ENCODE data around the gene ADAMTS6.
A peak's percentile ranks its signal among the peaks of the same experiment; 100 is the strongest.

ADAMTS6 gene

GRCh38 chr5:65262096-65262495 is 219.6 kb downstream of the ADAMTS6 start:
- Mint-ChIP-seq H3K9me3 (no peaks in the 10 kb centered on the region), H3K4me3 (no peak overlapping the region), H3K36me3 (ENCODE audit: low read depth) (peaks cover 23% of the 10 kb centered on the region), H3K27ac (peak overlapping the region; percentile 28), H3K4me1 (peaks cover 23% of the 10 kb centered on the region), H3K27me3 (ENCODE audit: low read depth, poor library complexity) (no peaks in the 10 kb centered on the region)
- TF ChIP-seq CTCF (IDR thresholded peaks at IDR 0.05): no peak
- DNase-seq: no peak

GRCh38 chr5:65261499-65261898 is 220.2 kb downstream of the ADAMTS6 start:
- H3K36me3 Mint-ChIP-seq (ENCODE audit: low read depth): peaks cover 23% of the 10 kb centered on the region
- no peak overlapping the region for H3K27ac Mint-ChIP-seq
- H3K4me1 Mint-ChIP-seq: peaks cover 23% of the 10 kb centered on the region
- no peak for DNase-seq
- H3K27me3 Mint-ChIP-seq (ENCODE audit: low read depth, poor library complexity): no peaks in the 10 kb centered on the region
- TF ChIP-seq CTCF (IDR thresholded peaks at IDR 0.05): no peak
- no peaks in the 10 kb centered on the region for H3K9me3 Mint-ChIP-seq
- H3K4me3 Mint-ChIP-seq: no peak overlapping the region

DNA sequence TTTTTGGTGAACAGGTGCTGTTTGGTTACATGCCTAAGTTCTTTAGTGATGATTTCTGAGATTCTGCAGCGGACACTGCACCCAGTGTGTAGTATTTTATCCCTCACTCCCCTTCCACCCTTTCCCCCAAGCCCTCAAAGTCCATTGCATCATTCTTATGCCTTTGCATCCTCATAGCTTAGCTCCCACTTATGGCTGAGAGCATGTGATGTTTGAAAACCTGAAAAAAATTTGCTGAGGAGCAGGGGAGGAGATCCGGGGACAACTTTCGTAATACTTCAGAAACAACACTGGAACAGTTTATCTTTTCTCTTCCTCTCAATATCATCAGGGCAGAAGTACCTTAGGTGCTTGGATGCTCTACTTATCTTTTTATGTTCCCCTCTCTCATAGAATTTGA is 226.4 kb downstream of the ADAMTS6 start:
- no peak for DNase-seq
- Mint-ChIP-seq H3K27me3 (ENCODE audit: low read depth, poor library complexity) (no peaks in the 10 kb centered on the region), H3K36me3 (ENCODE audit: low read depth) (peaks cover 23% of the 10 kb centered on the region), H3K4me1 (no peaks in the 10 kb centered on the region), H3K9me3 (no peaks in the 10 kb centered on the region), H3K4me3 (no peak overlapping the region), H3K27ac (no peak overlapping the region)
- no peak for TF ChIP-seq CTCF (IDR thresholded peaks at IDR 0.05)

GRCh38 chr5:65252977-65253376 is 228.7 kb downstream of the ADAMTS6 start:
- H3K4me1 Mint-ChIP-seq: no peaks in the 10 kb centered on the region
- no peak for TF ChIP-seq CTCF (IDR thresholded peaks at IDR 0.05)
- peaks cover under 1% of the 10 kb centered on the region for H3K36me3 Mint-ChIP-seq (ENCODE audit: low read depth)
- H3K27ac Mint-ChIP-seq: no peak overlapping the region
- no peak overlapping the region for H3K4me3 Mint-ChIP-seq
- no peak for DNase-seq
- H3K27me3 Mint-ChIP-seq (ENCODE audit: low read depth, poor library complexity): no peaks in the 10 kb centered on the region
- H3K9me3 Mint-ChIP-seq: no peaks in the 10 kb centered on the region

DNA sequence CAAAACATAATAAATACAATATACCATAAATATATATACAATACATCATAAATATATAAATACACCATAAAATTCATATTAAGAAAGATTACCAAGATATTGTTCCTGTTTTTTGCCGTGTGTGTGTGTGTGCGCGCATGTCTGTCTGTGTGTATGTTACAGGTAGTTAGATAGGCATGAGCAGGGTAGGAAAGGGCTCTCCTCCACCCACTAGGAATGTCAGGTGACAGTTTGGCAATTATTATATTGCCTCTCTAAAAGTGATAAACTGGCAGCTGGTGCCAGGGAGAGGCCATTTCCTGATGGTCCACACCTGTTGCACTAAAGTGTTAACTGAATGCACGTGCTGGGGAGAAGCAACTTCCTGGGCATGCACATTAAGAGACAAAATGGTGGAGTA is 232.8 kb downstream of the ADAMTS6 start:
- TF ChIP-seq CTCF (IDR thresholded peaks at IDR 0.05): no peak
- no peaks in the 10 kb centered on the region for H3K36me3 Mint-ChIP-seq (ENCODE audit: low read depth)
- H3K9me3 Mint-ChIP-seq: no peaks in the 10 kb centered on the region
- no peak overlapping the region for H3K4me3 Mint-ChIP-seq
- no peak for DNase-seq
- no peak overlapping the region for H3K27ac Mint-ChIP-seq
- peaks cover 12% of the 10 kb centered on the region for H3K4me1 Mint-ChIP-seq
- no peaks in the 10 kb centered on the region for H3K27me3 Mint-ChIP-seq (ENCODE audit: low read depth, poor library complexity)

- no peaks in the 10 kb centered on the region for H3K9me3 Mint-ChIP-seq
These were observed 234.1 kb downstream of the ADAMTS6 start for GRCh38 chr5:65247594-65247993.

More at GRCh38 chr5:65247594-65247993, 234.1 kb downstream of the ADAMTS6 start:
- H3K27me3 Mint-ChIP-seq (ENCODE audit: low read depth, poor library complexity): no peaks in the 10 kb centered on the region
- H3K4me1 Mint-ChIP-seq: peaks cover 12% of the 10 kb centered on the region
- DNase-seq: no peak
- H3K27ac Mint-ChIP-seq: peak overlapping the region; percentile 21
- no peak for TF ChIP-seq CTCF (IDR thresholded peaks at IDR 0.05)
- H3K36me3 Mint-ChIP-seq (ENCODE audit: low read depth): no peaks in the 10 kb centered on the region
- H3K4me3 Mint-ChIP-seq: no peak overlapping the region

Measured in nephron progenitor cell (in vitro differentiated cells).